Upper lobe of left lung (tissue), 4 donors: ENCODE data around the gene PRRC2B.

Source experiments
- CTCF ChIP-seq, 6 experiments: fragments of 450-650 bp in 4 of 6; fragments of 200-600 bp in 2 of 6; sonication (generic) in 2 of 6; IDR thresholded peaks; one replicate each; pipeline ENCODE4 v1.5.1; 2016 to 2019; ENCODE audit warnings: antibody characterized with exemption in 6 of 6
- POLR2A ChIP-seq, 4 donors: fragments of 450-650 bp; IDR thresholded peaks; one replicate each; pipeline ENCODE4 v1.5.1; 2016 to 2017; ENCODE audit warnings: antibody characterized with exemption in 4 of 4, mild to moderate bottlenecking in 2 of 4
- POLR2AphosphoS5 ChIP-seq, 2 donors: sonication (generic); formaldehyde crosslinking; IDR thresholded peaks; one replicate each; pipeline ENCODE4 v1.5.1; 2017; ENCODE audit warnings: antibody characterized with exemption in 2 of 2

- no peak for TF ChIP-seq POLR2AphosphoS5 (IDR thresholded peaks at IDR 0.05)
- TF ChIP-seq CTCF (IDR thresholded peaks at IDR 0.05): no peak
- TF ChIP-seq POLR2A (IDR thresholded peaks at IDR 0.05): no peak
These were observed 119.3 kb downstream of the PRRC2B start for GRCh38 chr9:131513177-131513576.
